Measurements from ENCODE around the gene LGALS3BP.

LGALS3BP gene

DNA sequence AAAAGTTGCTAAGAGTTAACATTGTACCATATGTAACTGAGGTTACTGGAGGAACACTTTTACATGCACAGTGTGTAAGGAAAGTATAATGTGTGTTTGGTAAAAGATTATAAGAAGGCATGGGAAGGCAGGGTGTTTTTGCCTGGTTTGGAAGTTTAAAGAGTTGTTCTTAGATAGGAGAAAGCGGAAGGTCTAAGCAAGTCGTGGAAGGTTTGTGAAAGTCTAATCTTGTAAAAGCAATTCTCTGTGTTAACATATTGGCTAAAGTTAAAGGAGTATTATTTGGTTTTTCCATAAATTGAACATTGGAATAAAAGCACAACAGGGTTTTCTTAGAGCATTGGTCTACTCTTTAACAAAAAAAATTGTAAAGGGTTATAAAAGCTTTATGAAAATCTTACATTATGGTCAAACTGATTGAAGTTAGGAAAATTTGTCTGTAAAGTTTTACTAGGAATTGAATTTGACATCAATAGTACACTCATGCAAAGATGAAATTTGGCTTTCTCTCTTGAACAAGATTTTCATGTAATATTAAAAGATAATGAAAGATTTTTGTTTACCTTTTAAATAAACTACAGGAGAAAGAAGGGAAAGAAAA, 34.5 kb upstream of the LGALS3BP start:
- no peak for DNase-seq

GRCh38 chr17:79012563-79013134, 32.9 kb upstream of the LGALS3BP start:
- DNase-seq = no peak

DNA sequence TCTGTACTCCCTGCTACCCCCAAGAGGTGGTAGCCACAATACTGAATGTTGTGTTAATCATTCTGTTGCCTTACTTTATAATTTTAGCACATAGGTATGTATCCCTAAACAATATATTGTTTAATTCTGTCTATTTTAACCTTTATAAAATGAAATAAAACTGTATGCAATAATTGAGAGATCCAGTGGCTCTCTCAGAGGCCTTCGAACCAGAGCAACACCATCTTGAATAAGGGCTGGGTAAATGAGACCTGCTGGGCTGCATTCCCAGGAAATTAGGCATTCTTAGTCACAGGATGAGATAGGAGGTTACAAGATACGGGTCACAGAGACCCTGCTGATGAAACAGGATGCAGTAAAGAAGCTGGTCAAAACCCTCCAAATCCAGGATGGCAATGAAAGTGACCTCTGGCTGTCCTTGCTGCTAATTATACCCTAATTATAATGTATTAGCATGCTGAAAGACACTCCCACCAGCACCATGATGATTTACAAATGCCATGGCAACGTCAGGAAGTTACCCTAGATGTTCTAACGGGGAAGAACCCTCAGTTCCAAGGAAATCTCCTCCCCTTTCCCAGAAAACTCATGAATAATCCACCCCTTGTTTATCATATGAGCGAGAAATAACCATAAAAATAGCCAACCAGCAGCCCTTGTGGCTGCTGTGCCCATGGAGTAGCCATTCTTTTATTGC, 31.9 kb upstream of the LGALS3BP start:
- DNase-seq = no peak

- no peak for DNase-seq
Measured at GRCh38 chr17:79010304-79010646, 30.6 kb upstream of the LGALS3BP start.

DNA sequence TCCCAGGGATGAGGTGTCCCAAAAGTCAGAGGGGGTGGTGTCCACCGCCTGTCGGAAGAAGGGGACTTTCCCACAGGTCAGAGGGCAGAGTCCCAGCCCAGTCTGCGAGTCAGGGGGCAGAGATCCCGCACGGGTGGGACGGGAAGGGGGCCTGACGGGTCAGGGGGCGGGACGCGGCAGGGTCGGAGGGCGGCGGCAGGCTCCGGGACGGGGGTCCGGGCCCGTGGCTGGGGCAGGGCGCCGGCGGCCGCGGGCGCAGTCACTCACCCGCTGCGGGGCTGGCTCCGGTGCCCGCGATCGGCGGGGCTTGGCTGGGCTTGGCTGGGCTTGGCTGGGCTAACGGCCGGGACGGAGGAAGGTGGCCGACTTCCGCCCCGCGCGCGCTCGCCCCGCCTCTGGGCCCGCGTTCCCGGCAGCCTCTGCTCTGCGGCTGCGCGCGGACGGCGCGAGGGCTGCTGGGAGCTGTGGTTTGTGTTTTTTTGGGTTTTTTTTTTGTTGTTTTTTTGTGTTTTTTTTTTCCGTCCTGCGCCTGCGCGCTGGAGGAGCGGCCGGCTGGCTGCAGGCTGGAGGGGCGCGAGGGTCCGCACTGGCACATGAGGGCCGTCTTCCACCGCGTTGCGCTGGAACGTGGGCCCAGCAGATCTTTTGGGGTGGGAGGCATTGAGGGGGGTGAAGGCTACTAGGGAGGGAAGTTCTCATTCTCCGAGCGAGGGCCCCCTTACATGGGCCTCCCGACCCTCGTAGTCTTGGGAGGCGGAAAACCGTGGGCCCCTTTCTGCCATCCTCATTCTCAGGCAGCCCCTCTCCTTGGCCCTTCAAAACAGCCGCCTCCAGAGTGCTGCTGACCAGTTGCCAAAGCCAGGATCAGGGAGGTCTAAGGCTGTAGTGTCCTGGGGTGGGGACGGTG, 29.9 kb upstream of the LGALS3BP start, which contains the start of gene CANT1:
Gene CANT1, minus strand, starts transcription at position 368 of the 907 bp plus-strand sequence. CDS start 12,142 bp downstream, outside the sequence.
- peak; percentile 23 for DNase-seq

- no peak for DNase-seq
Measured at GRCh38 chr17:79008666-79009387, 29.1 kb upstream of the LGALS3BP start.

- DNase-seq = no peak
Measured at GRCh38 chr17:79007504-79008381, 28.0 kb upstream of the LGALS3BP start.

DNA sequence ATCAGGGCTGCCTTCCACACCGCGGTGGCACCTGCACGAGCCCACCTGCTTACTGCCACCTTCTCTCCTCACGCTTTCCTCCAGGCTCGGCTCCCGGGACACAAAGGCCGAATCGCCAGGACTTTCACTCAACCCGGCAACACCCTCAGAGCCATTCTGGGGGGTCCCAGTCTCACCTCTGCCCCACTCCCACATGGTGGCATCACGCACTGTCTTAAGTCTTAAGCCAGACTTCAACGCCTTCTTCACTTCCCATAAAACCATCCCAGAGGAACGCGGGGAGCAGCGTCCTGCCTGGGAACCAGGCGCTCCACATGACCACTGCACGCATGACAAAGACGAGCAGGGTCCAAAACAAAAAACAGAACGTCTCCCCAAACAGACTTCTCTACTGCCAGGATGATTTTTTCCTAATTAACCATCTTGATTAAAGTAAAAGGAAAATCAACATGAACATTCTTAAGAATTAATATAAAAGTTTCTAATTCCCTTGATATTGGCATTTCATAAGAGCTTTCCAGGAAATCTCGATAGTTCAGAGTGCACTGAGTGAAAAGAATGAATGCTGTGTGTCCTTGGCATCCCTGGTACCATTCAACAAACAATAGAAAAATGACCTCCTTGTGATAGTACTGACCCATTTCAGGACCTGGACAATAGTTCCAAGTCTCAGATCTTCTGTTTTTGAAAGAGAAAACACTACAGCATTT, 27.2 kb upstream of the LGALS3BP start:
- no peak for DNase-seq

DNA sequence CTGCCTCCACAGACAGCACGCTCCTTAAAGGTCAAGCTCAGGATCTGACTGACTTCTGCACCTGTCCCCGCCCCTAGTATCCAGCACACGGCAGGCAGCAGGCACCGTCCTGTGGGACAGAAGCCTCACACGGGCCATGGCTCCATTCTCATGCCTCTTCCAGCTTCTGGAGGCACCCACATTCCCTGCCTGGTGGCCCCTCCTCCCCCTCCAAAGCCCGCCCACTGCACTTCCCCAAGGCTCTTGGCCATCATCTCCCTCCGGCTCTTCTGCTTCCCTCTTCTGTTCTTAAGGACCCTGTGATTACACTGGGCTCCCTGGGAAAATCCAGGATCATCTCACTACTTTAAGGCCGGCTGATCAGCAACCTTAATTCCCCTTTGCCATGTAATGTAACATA, 26.3 kb upstream of the LGALS3BP start:
- no peak for DNase-seq

DNA sequence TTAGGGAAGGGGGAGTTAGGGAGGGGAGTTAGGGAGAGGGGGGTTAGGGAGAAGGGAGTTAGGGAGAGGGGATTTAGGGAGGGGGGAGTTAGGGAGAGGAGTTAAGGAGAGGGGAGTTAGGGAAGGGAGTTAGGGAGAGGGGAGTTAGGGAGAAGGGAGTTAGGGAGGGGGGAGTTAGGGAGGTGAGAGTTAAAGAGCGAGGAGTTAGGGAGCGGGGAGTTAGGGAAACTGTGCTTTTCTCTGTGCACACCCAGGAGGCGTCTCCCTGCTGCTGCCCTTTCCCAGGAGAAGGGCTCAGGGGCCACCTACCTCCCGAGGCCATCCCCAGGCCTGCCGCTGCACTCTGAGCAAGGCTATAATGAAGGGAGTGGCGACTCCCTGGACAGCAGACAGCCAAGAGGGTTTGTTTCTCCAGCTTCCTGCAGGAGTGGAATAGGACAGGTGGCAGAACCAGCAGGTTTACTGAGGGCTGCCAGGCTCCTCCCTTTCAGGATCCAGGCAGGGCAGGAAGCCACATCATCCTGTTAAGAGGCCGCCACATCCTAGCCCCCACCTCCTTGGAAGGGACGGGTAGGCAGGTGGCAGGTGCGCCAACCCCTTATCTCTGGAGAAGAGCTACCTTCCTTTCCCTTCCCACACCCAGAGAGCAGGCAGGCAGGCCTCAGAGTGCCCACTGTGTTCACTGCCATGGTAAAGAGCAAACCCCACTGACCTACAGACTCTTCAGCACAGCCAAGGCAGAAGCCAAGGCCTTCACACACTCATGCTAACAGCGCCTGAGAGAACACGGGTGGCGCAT, 25.5 kb upstream of the LGALS3BP start:
- peak; percentile 73 for DNase-seq

DNA sequence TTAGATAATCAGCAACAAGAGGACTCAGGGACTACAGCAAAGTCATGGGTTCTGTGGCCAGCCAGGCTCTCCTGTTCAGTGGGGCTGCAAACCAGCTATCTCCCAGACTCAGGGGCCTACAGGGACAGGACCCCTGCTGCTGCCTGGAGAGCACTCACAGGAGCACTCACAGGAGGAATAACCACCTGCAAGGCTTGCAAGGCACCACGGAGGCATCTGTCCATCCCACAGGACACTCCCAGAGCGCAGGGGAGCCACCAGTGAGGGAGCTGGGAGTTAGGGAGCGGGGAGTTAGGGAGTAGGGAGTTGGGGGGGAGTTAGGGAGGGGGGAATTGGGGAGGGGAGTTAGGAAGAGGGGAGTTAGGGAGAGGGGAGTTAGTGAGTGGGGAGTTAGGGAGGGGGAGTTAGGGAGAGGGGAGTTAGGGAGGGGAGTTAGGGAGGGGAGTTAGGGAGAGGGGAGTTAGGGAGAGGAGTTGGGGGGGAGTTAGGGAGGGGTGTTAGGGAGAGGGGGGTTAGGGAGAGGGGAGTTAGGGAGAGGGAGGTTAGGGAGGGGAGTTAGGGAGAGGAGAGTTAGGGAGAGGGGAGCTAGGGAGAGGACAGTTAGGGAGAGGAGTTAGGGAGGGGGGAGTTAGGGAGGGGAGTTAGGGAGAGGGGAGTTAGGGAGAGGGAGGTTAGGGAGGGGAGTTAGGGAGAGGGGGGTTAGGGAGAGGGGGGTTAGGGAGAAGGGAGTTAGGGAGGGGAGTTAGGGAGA, 24.1 kb upstream of the LGALS3BP start:
- no peak for DNase-seq

DNA sequence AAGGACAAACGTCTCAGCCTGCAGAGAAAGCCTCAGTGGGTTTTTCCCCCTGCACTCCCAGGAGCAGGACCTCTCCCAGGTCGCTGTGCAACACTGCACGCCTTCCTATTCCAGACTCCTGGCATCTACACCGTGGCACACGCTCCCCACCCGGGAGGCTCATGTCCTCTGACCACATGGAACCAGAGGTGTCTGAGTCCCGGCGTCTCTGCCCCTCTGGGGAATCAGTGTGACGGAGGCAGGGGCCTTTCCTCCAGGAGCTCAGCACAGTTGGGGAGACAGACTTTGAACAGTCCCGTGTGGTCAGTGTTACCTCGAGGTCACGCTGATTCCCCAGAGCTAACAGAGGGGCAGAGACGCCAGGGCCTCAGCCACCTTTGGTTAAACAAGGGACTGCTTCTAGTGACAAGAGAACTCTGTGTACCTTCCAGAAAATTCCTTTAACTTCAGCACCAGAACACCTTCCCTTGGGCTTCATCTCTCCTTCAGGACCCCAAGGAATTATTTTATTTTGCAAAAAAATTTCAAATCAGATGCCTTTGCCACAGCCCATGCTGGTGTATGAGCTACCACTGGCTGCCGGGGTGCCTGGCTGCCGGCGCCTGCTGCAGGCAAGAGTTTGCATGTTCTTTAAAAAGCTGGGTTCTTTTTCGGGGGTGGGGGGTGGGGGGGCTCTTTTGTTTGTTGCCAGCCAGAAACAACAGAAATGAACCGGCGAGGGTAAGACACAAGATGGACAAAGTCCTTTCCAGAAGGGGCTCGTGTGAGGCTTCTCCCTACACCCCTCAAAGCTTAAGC, 23.3 kb upstream of the LGALS3BP start:
- no peak for DNase-seq

- DNase-seq = no peak
Measured at GRCh38 chr17:79002291-79002690, 22.6 kb upstream of the LGALS3BP start.

DNA sequence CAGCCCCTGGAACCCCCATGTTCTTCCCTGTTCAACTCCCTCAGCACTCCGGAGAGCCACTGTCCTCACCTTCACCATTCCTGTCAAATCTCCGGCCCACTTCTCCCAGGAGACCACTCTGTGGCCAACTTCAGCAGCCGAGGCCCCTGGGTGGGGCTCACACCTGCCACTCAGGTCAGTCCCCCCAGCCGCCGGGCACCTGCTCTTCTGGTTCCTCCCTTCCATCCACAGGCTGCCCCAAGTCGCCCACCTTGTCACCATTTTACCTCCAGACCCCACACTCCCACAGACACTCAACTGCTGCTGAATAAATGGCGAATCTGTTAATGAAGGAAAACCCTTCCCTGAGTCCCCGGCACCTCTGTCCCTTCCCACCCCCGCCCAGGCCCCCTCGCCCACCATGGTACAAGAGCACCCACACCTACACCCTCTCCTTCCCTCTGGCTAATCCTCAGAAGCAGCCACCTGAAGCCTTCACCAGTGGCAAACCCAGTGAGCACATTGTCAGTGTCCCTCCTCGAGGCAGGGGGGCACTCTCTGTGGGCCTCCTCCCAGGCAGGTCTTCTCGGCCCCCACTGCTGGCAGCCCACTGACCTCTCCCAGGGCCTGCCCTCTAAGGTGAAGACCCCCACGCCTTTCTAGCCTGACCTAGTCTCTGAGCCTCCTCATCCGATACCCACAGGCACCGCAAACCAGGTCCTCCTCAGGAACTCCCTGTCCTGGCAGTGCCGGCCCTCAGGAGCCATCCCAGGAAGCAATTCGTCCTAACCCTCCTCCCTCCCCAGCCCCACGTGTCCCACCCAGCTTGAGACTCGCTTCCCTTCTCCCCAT, 21.7 kb upstream of the LGALS3BP start:
- no peak for DNase-seq

GRCh38 chr17:79000396-79001189, 20.9 kb upstream of the LGALS3BP start:
- no peak for DNase-seq

GRCh38 chr17:78999947-79000395, 20.2 kb upstream of the LGALS3BP start:
- no peak for DNase-seq
